GM12878 (cell line): Measurements from ENCODE around the gene WDTC1. TPM values are rescaled to one million over a fixed set of nuclear protein-coding genes. Genes with fewer than 3 reads are reported as not detected.
A peak's percentile ranks its signal among the peaks of the same experiment; 100 is the strongest.

Experiments
- ATAC-seq: fragments of 200-7000 bp; cut with Tn5 transposase; 3 replicates; pipeline ENCODE4 v1.9.1; 2020; ENCODE audit warnings: mild to moderate bottlenecking, moderate library complexity
- BruUV-seq: library from RNA; stranded (reverse); fragments of 400-500 nt; replicated peaks from 2 replicates; lab custom pipeline; 2021; lab: Mats Ljungman, UMichigan
- CTCF ChIA-PET: fragments of 300-600 bp; sonication (Branson Sonifier 250); formaldehyde crosslinking; extraction: SDS; loops from one replicate; lab custom pipeline; 2021; ENCODE audit warnings: inconsistent platforms; lab: Yijun Ruan, JAX
- POLR2A ChIA-PET: fragments of 350-600 bp; formaldehyde crosslinking; extraction: SDS; loops from one replicate; lab custom pipeline; 2021; ENCODE audit warnings: inconsistent platforms; lab: Charles Lee
- RAD21 ChIA-PET: fragments of 300-600 bp; sonication (Branson Sonifier 250); formaldehyde crosslinking; loops from one replicate; lab custom pipeline; 2023; ENCODE audit warnings: antibody characterized with exemption; ENCODE audit not compliant: unreplicated experiment; lab: Charles Lee
- SMC1A ChIA-PET: fragments of 300-600 bp; sonication (Branson Sonifier 250); formaldehyde crosslinking; loops from one replicate; lab custom pipeline; 2023; ENCODE audit not compliant: unreplicated experiment, uncharacterized antibody; lab: Charles Lee
- DNase-seq: peaks from one replicate; pipeline ENCODE4 v3.0.0-alpha.2; 2011; ENCODE audit warnings: low read depth, low spot score
- FAIRE-seq: peaks from 3 replicates; lab custom pipeline; 2011; peaks lifted over from hg19 to GRCh38; lab: Jason Lieb, UNC
- H2AFZ ChIP-seq: 2 replicates; pipeline ENCODE4 v1.6.0; 2011; ENCODE audit warnings: low read depth, low read length, control low read depth; ENCODE audit not compliant: control insufficient read depth
- H3K27ac ChIP-seq: 2 replicates; pipeline ENCODE4 v1.5.1; 2011; ENCODE audit warnings: control low read depth; ENCODE audit not compliant: control insufficient read depth, insufficient read depth
- H3K27me3 ChIP-seq, 2 experiments: replicated peaks in 1 of 2; 2 replicates each; pipeline versions ENCODE4 v1.6.0 to v1.6.1; 2011; ENCODE audit warnings: low read length in 1 of 2; ENCODE audit not compliant: control insufficient read depth in 2 of 2, insufficient read depth in 2 of 2
- H3K36me3 ChIP-seq, 2 experiments: 2 replicates each; pipeline ENCODE4 v1.5.1; 2011; ENCODE audit warnings: low read length in 1 of 2; ENCODE audit not compliant: control insufficient read depth in 2 of 2, insufficient read depth in 2 of 2
- H3K4me1 ChIP-seq: 2 replicates; pipeline ENCODE4 v1.6.1; 2011; ENCODE audit warnings: mild to moderate bottlenecking, low read length, moderate library complexity, mixed read lengths; ENCODE audit not compliant: control insufficient read depth, insufficient read depth
- H3K4me2 ChIP-seq: 2 replicates; pipeline ENCODE4 v1.6.0; 2011; ENCODE audit warnings: control low read depth; ENCODE audit not compliant: control insufficient read depth, insufficient read depth
- H3K4me3 ChIP-seq: fragments of 200-600 bp; sonication (generic); 2 replicates; pipeline ENCODE4 v1.5.1; 2016
- H3K79me2 ChIP-seq: 2 replicates; pipeline ENCODE4 v1.6.0; 2011; ENCODE audit warnings: low read length; ENCODE audit not compliant: control insufficient read depth, insufficient read depth
- H3K9ac ChIP-seq: 2 replicates; pipeline ENCODE4 v1.8.0; 2011; ENCODE audit warnings: low read length, control low read depth, mixed read lengths; ENCODE audit not compliant: control insufficient read depth, insufficient read depth
- H3K9me3 ChIP-seq: replicated peaks from 3 replicates; pipeline ENCODE4 v1.5.1; 2011; ENCODE audit warnings: mild to moderate bottlenecking, low read length; ENCODE audit not compliant: control insufficient read depth, insufficient read depth
- H4K20me1 ChIP-seq: 2 replicates; pipeline ENCODE4 v1.6.0; 2011; ENCODE audit not compliant: control insufficient read depth, insufficient read depth
- BCLAF1 ChIP-seq: fragments of 450-650 bp; IDR thresholded peaks from 2 replicates; pipeline ENCODE4 v1.6.1; 2017; ENCODE audit warnings: antibody characterized with exemption, mild to moderate bottlenecking, moderate library complexity
- BMI1 ChIP-seq: fragments of 450-650 bp; IDR thresholded peaks from 2 replicates; pipeline ENCODE4 v1.6.1; 2016; ENCODE audit warnings: mild to moderate bottlenecking, moderate library complexity, borderline replicate concordance
- CEBPZ ChIP-seq: fragments of 150-350 bp; IDR thresholded peaks from 2 replicates; pipeline ENCODE4 v1.6.1; 2016; ENCODE audit warnings: low read depth, low read length
- DPF2 ChIP-seq: fragments of 450-650 bp; IDR thresholded peaks from 2 replicates; pipeline ENCODE4 v1.6.1; 2017; ENCODE audit warnings: mild to moderate bottlenecking
- GATAD2B ChIP-seq: fragments of 450-650 bp; conservative IDR thresholded peaks from 2 replicates; pipeline ENCODE4 v1.6.1; 2017; ENCODE audit warnings: low read depth, mild to moderate bottlenecking, moderate library complexity
- HSF1 ChIP-seq: fragments of 150-350 bp; IDR thresholded peaks from 2 replicates; pipeline ENCODE4 v1.6.1; 2014; ENCODE audit warnings: mild to moderate bottlenecking, low read depth, low read length
- KDM1A ChIP-seq: fragments of 200-600 bp; sonication (generic); IDR thresholded peaks from 2 replicates; pipeline ENCODE4 v1.6.1; 2016; ENCODE audit warnings: borderline replicate concordance
- SMC3 ChIP-seq: IDR thresholded peaks from 2 replicates; pipeline ENCODE4 v1.6.1; 2011; ENCODE audit warnings: low read length, improper control_type of control experiment, borderline replicate concordance
- WGBS: methylation state at CpG from one replicate; pipeline ENCODE4 v1.1.6; 2016; ENCODE audit warnings: low lambda C conversion rate; ENCODE audit not compliant: insufficient replicate concordance, insufficient coverage; ENCODE audit errors: missing lambda C conversion rate; 5-methylcytosine and 5-hydroxymethylcytosine counted together
- in situ Hi-C: fragments of 300-500 bp; cut with MboI; formaldehyde crosslinking; loops from 9 replicates; pipeline ENCODE4 v1.14.3; 2018; ENCODE audit warnings: mixed read lengths
- intact Hi-C: fragments of 100-400 bp; cut with micrococcal nuclease; formaldehyde crosslinking; loops from one replicate; pipeline ENCODE4 v1.14.2; 2022; ENCODE audit not compliant: unreplicated experiment
- polyA plus RNA-seq, 11 experiments: library from polyadenylated mRNA; depleted of rRNA in 4 of 11; unstranded in 6 of 11; stranded (reverse) in 5 of 11; fragments of >200 nt; fragmentation: Nextera tagmentation in 4 of 11; fragmentation: Illumina TruSeq in 1 of 11; extraction: Ambion mirVana in 4 of 11; extraction: Trizol in 1 of 11; gene quantifications; 1 replicate in 1 of 11; 2 replicates in 10 of 11; pipeline versions ENCODE4 v1.2.1 to v1.2.3, GENCODE V29; 2011 to 2016; ENCODE audit warnings: inconsistent platforms in 2 of 11, missing spikeins in 2 of 11, low read depth in 1 of 11
- total RNA-seq, 4 experiments: library from RNA; depleted of rRNA in 3 of 4; stranded (reverse); fragments of >200 nt in 3 of 4; fragmentation: Illumina TruSeq in 1 of 4; extraction: Trizol in 1 of 4; gene quantifications; 2 replicates each; pipeline versions ENCODE4 v1.2.1 to v1.2.3, GENCODE V29; 2013 to 2021
- TF ChIP-seq, protein P1 (sequence below), 3 experiments: IDR thresholded peaks in 2 of 3; conservative IDR thresholded peaks in 1 of 3; 2 replicates each; pipeline ENCODE4 v1.5.1; 2011; ENCODE audit warnings: low read depth in 3 of 3, low read length in 3 of 3, mild to moderate bottlenecking in 3 of 3, control low read depth in 2 of 3, moderate library complexity in 2 of 3, inconsistent platforms in 1 of 3, mixed read lengths in 1 of 3; ENCODE audit not compliant: control insufficient read depth in 2 of 3, insufficient read depth in 1 of 3; ENCODE audit errors: extremely low read depth in 1 of 3

WDTC1 gene
- total and polyA plus RNA-seq, 10 of the 15 experiments (the other 5 are each of a cell fraction or from before 2014, with no cell fraction given) = 0.21 to 28.7 (median 7.6) TPM

DNA sequence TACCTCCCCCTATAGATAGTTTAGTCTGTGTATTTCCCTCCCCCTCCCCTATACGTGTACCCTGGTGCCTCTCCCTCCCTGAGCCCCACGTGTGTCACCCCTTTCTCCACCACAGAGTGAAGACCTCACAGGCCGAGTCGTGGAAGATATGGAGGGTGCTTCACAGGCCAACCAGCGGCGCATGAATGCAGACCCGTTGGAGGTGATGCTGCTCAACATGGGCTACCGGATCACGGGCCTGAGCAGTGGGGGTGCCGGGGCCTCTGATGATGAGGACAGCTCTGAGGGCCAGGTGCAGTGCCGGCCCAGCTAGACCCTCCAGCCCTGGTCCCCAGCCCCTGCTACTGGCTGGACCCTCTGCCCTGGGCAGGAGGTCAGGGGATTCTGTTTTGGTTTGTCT, 71.6 kb downstream of the WDTC1 start (continued):
- TF ChIP-seq CEBPZ (no peak), SMC3 (no peak), KDM1A (no peak), HSF1 (no peak), DPF2 (no peak)

- Histone ChIP-seq H3K27me3 (no peaks in the 10 kb centered on the region), H3K79me2 (no peaks in the 10 kb centered on the region), H3K27ac (no peak overlapping the region), H2AFZ (no peak overlapping the region), H3K4me2 (no peak overlapping the region), H3K9me3 (no peaks in the 10 kb centered on the region), H3K36me3 (no peaks in the 10 kb centered on the region), H3K9ac (no peak overlapping the region), H4K20me1 (no peaks in the 10 kb centered on the region), H3K4me3 (no peak overlapping the region), H3K4me1 (no peaks in the 10 kb centered on the region)
- no peak for FAIRE-seq
- intact Hi-C loops (no loop called here), in situ Hi-C loops (no loop called here)
- ChIA-PET RAD21 (interaction anchor here (0.8 to 1.2 kb wide), 3 partner anchors 11 to 88 kb away, joined by 3 to 4 read pairs (median 4); no protein-coding TSS in a partner anchor), POLR2A (no interaction called here), SMC1A (interaction anchor here (1.4 kb wide), 1 partner anchor 50 kb away, joined by 3 read pairs; no protein-coding TSS in a partner anchor), CTCF (interaction anchor here (1.1 to 3.5 kb wide), 7 partner anchors 8 to 88 kb away, joined by 3 to 16 read pairs (median 8); no protein-coding TSS in a partner anchor)
- DNase-seq = no peak
- no TSS peak for BruUV-seq
- ATAC-seq = peak; percentile 36
- WGBS = 70% methylated on average over 11 of the region's 11 CpGs
- TF ChIP-seq BCLAF1 = no peak
- TF ChIP-seq, protein P1, sequence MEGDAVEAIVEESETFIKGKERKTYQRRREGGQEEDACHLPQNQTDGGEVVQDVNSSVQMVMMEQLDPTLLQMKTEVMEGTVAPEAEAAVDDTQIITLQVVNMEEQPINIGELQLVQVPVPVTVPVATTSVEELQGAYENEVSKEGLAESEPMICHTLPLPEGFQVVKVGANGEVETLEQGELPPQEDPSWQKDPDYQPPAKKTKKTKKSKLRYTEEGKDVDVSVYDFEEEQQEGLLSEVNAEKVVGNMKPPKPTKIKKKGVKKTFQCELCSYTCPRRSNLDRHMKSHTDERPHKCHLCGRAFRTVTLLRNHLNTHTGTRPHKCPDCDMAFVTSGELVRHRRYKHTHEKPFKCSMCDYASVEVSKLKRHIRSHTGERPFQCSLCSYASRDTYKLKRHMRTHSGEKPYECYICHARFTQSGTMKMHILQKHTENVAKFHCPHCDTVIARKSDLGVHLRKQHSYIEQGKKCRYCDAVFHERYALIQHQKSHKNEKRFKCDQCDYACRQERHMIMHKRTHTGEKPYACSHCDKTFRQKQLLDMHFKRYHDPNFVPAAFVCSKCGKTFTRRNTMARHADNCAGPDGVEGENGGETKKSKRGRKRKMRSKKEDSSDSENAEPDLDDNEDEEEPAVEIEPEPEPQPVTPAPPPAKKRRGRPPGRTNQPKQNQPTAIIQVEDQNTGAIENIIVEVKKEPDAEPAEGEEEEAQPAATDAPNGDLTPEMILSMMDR (IDR thresholded peaks at IDR 0.05 in 2 of 3, conservative IDR thresholded peaks at IDR 0.05 in 1 of 3; ENCODE audit: control insufficient read depth in 2 of 3, extremely low read depth in 1 of 3, insufficient read depth in 1 of 3, low read depth in 3 of 3, low read length in 3 of 3) = 0 out of 6 replicates have a peak, but pooled peaks of 1 of the 3 experiments have one; percentile 7
- no peak for TF ChIP-seq GATAD2B
- TF ChIP-seq BMI1 = no peak
These were observed 72.7 kb downstream of the WDTC1 start for GRCh38 chr1:27306892-27307761.
